ENCODE measurements around the gene ANKRD33B.

Gene ANKRD33B

GRCh38 chr5:10528056-10528816 lies 35.6 kb upstream of the ANKRD33B start:
- no peak for DNase-seq (ENCODE audit: insufficient read length)
- TF ChIP-seq POLR2A (IDR thresholded peaks at IDR 0.05; ENCODE audit: low read depth, low read length) (no peak), POLR2AphosphoS5 (IDR thresholded peaks at IDR 0.05; ENCODE audit: low read depth, low read length) (no peak), TAF1 (IDR thresholded peaks at IDR 0.05; ENCODE audit: borderline replicate concordance, low read depth, low read length) (no peak)
- no peak for FAIRE-seq

GRCh38 chr5:10528827-10529226 lies 35.0 kb upstream of the ANKRD33B start:
- DNase-seq (ENCODE audit: insufficient read length): no peak
- no peak for FAIRE-seq
- TF ChIP-seq POLR2AphosphoS5 (IDR thresholded peaks at IDR 0.05; ENCODE audit: low read depth, low read length) (no peak), TAF1 (IDR thresholded peaks at IDR 0.05; ENCODE audit: borderline replicate concordance, low read depth, low read length) (no peak), POLR2A (IDR thresholded peaks at IDR 0.05; ENCODE audit: low read depth, low read length) (no peak)

DNA sequence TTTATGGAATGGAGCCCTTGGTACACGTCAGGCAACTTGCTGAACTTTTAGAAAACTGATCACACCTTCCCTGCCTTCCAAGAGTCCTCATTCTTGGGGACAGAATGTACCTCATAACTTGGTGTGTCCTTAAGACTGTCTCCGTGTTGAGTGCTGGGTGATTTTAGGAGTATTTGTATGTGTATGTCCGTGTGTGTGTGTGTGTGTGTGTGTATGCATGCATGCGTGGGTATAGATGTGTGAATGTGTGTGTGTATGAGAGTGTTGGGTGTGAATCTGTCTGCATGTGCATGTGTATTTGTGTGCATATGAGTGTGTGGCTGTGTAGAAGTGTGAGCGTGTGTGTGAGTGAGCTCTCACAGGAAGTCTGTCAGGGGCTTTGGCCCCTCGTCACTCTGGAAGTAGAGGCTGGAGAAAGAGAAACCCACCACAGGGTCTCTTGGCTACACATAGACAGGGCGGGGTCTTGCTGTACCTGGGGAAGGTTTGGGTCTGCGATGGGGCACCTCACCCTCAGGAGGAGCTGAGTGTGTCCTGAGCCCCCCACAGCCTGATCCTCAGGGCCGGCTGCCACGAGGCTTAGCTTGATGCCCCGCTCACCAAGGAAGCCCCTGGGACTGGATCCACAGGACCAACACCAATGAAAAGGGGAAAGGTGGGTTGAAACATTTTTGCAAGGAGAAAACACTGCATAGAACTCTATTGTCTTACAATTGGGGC lies 33.1 kb upstream of the ANKRD33B start:
- FAIRE-seq (no peak), DNase-seq (ENCODE audit: insufficient read length) (no peak)
- TF ChIP-seq POLR2A (IDR thresholded peaks at IDR 0.05; ENCODE audit: low read depth, low read length): no peak
- TF ChIP-seq TAF1 (IDR thresholded peaks at IDR 0.05; ENCODE audit: borderline replicate concordance, low read depth, low read length): no peak
- TF ChIP-seq POLR2AphosphoS5 (IDR thresholded peaks at IDR 0.05; ENCODE audit: low read depth, low read length): no peak

DNA sequence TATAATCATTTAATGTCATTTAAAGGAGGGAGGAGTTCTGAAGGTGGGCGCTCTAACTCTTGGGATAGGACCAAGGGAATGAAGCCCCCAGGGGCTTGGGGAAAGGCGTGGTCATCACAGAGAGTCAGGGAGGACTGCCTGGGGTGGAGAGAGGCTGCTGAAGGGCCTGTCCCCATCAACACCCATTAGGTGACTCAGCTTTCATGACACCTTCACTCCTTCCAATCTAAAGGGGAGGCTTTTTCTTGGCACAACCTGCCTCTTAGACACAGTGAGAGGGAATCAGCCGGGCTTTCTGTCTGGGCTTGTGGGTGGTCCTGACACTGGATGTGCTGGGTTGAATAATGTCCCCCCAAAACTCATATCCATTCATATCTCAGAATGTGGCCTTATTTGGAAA lies 31.4 kb upstream of the ANKRD33B start:
- TF ChIP-seq TAF1 (IDR thresholded peaks at IDR 0.05; ENCODE audit: borderline replicate concordance, low read depth, low read length) (no peak), POLR2A (IDR thresholded peaks at IDR 0.05; ENCODE audit: low read depth, low read length) (no peak), POLR2AphosphoS5 (IDR thresholded peaks at IDR 0.05; ENCODE audit: low read depth, low read length) (no peak)
- no peak for FAIRE-seq
- DNase-seq (ENCODE audit: insufficient read length): no peak

DNA sequence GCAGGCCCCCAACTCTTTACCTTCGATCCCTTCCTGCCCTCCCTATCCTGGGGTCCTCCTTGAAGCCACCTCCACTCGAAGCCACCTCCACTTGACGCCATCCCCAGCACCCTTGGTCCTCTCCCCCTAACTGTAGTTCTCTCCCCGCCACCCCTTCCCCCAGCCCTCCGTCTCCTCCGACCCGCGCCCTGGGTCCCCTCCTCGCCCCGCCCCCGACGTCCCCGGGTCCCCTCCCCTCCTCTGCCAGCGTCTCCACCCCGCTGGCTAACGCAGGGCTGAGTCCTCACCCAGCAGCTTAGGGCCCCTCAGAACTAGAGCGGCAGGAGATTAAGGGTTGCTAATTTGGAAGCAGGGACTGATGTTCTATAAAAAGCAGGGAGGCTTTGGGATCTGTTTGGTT lies 30.6 kb upstream of the ANKRD33B start:
- DNase-seq (ENCODE audit: insufficient read length): no peak
- FAIRE-seq: no peak
- no peak for TF ChIP-seq POLR2A (IDR thresholded peaks at IDR 0.05; ENCODE audit: low read depth, low read length)
- no peak for TF ChIP-seq TAF1 (IDR thresholded peaks at IDR 0.05; ENCODE audit: borderline replicate concordance, low read depth, low read length)
- no peak for TF ChIP-seq POLR2AphosphoS5 (IDR thresholded peaks at IDR 0.05; ENCODE audit: low read depth, low read length)

- no peak for DNase-seq (ENCODE audit: insufficient read length)
- FAIRE-seq: no peak
- TF ChIP-seq TAF1 (IDR thresholded peaks at IDR 0.05; ENCODE audit: borderline replicate concordance, low read depth, low read length) (no peak), POLR2A (IDR thresholded peaks at IDR 0.05; ENCODE audit: low read depth, low read length) (no peak), POLR2AphosphoS5 (IDR thresholded peaks at IDR 0.05; ENCODE audit: low read depth, low read length) (no peak)
These were observed 29.0 kb upstream of the ANKRD33B start for GRCh38 chr5:10534561-10535530.

DNA sequence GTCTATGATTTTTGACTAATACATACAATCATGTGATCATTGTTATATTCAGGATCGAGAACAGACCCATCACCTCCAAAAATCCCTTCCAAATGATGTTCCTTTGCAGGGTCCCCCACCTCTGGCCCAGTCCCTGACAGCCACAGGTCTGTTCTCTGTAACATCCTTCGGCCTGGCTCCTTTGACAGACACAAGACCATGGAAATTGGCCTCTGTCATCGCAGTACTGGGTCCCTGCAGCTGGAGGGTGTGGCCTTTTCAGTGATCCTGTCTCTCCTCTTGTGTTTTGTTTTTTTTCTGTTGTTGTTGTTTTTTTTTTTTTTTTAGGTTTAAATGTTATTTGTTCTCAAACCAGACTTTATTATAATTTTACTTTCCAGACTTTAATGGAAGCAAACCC lies 27.4 kb upstream of the ANKRD33B start:
- no peak for DNase-seq (ENCODE audit: insufficient read length)
- no peak for TF ChIP-seq TAF1 (IDR thresholded peaks at IDR 0.05; ENCODE audit: borderline replicate concordance, low read depth, low read length)
- TF ChIP-seq POLR2A (IDR thresholded peaks at IDR 0.05; ENCODE audit: low read depth, low read length): no peak
- TF ChIP-seq POLR2AphosphoS5 (IDR thresholded peaks at IDR 0.05; ENCODE audit: low read depth, low read length): no peak

DNA sequence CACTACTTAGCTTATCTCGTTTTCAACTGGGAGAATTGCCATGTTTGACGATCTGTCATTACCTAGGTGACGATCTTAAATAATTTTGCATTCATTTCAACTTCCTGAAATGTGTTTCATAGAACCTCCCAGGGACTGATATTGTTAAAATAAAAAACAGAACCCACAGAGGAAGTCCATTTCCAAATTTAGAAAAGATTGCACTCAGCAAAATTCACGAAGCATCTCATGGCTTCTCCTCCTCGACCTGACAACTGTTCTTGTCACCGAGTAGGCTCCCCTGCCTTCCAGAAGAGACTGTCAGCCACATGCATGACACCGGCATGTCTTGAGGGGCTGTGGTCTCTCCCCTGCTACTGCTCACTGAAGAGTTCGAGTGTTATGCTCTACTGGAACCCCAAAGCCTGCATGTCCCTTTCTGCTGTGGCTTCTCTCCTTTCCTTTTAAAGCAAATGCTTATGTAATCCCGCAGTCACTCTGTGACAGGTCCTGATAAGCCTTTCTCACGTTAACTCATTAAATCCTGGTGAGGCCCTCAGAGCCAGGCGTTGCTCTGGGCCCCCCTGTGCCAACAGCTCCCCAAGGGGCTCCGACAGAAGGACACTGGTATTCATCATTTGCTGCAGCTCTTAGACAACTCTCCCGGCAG lies 26.8 kb upstream of the ANKRD33B start:
- no peak for DNase-seq (ENCODE audit: insufficient read length)
- FAIRE-seq: peak; percentile 56
- TF ChIP-seq POLR2AphosphoS5 (IDR thresholded peaks at IDR 0.05; ENCODE audit: low read depth, low read length) (no peak), TAF1 (IDR thresholded peaks at IDR 0.05; ENCODE audit: borderline replicate concordance, low read depth, low read length) (no peak), POLR2A (IDR thresholded peaks at IDR 0.05; ENCODE audit: low read depth, low read length) (no peak)

More for the DNA sequence above, 27.4 kb upstream of the ANKRD33B start:
- FAIRE-seq: no peak

DNA sequence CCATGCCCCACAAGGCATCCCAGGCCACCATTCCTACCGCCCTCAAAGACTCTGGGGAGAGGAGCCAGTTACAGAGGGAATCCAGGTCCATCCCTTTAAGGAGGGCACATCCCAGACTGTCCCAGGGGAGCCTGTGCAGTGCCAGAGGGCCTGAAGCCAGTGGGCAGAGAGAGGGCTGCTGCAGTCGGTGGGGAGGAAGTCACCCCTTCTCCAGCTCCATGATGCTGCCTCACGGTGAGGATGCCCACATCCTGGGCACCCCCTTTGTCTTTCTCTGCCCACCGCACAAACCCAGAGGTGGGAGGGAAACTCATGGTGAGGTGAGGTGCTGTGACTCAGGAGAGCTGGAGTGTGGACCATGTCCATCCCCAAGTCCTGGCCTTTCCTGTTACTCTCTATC lies 26.2 kb upstream of the ANKRD33B start:
- DNase-seq (ENCODE audit: insufficient read length) (no peak), FAIRE-seq (no peak)
- TF ChIP-seq POLR2A (IDR thresholded peaks at IDR 0.05; ENCODE audit: low read depth, low read length) (no peak), TAF1 (IDR thresholded peaks at IDR 0.05; ENCODE audit: borderline replicate concordance, low read depth, low read length) (no peak), POLR2AphosphoS5 (IDR thresholded peaks at IDR 0.05; ENCODE audit: low read depth, low read length) (no peak)

DNA sequence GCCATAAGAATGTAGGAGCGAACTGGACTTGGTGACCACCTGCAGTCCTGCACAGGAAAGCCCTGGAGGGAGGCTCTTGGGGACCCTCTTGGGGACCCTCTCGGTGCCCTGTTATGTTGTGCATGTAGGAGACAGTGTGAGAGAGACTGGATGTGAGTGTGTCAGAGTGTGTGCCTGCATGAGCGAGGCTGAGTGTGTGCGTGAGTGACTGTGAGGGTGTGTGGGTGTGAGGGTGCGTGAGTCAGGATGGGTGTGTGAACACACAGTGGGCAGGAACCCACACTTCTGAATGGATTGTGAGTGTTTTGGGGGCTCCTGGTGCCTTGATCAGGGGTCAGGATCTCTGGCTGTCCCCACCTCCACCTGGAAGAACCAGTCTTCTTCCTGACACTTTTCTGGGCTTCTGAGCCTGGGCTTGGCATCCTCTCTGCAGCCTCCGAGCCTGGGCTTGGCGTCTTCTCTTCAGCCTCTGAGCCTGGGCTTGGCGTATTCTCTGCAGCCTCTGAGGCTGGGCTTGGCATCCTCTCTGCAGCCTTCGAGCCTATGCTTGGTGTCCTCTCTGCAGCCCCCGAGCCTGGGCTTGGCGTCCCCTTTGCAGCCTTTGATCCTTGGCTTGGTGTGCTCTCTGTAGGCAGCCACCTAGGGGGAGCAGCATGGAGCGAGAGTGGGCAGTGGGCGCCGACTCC lies 25.6 kb upstream of the ANKRD33B start:
- DNase-seq (ENCODE audit: insufficient read length): no peak
- TF ChIP-seq POLR2AphosphoS5 (IDR thresholded peaks at IDR 0.05; ENCODE audit: low read depth, low read length) (no peak), TAF1 (IDR thresholded peaks at IDR 0.05; ENCODE audit: borderline replicate concordance, low read depth, low read length) (no peak), POLR2A (IDR thresholded peaks at IDR 0.05; ENCODE audit: low read depth, low read length) (no peak)
- no peak for FAIRE-seq
